Left hindlimb (tissue), 1 donor: ENCODE results near the gene PKN2.

Experiments
- DNase-seq: peaks from one replicate; pipeline ENCODE4 v3.0.0-alpha.2; 2018

PKN2 gene

GRCh38 chr1:88683541-88684481 is at the start of gene PKN2:
Gene PKN2, plus strand, starts transcription at chr1:88684273. Its CDS starts 308 bp downstream, at chr1:88684581.
- peak; percentile 99 for DNase-seq

DNA sequence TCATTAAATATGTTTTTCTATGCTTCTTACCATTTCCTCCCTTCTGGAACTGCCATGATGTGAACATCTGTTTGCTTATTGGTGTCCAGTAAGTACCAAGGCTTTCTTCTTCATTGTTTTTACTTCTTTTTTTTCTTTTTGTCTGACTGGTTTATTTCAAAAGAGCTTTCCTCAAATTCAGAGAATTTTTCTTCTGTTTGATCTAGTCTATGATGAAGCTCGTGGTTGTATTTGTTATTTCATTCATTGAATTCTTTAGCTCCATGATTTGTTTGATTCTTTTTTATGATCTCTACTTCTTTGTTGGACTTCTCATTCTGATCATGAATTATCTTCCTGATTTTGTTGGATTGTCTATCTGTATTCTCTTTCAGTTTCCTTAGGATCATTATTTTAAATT is 49.5 kb upstream of the PKN2 start:
- DNase-seq = no peak

DNA sequence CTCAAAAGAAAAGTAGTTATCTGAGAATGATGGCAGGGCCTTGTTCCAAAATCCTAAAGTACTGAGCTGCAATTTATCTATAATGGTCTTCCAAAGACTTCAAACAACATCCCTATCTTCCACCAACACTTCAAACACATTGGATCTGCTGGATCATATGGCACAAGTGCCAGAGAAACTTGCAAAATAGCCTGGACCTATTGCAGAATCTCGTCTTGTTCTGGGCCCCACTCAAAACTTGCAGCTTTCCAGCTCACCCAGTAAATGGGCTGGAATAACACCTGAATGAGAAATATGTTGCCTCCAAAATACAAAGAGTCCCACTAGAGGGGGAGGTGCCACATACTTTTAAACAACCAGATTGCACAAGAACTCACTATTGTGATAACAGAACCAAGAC is 44.0 kb upstream of the PKN2 start:
- DNase-seq = no peak

GRCh38 chr1:88645886-88646285 is 38.2 kb upstream of the PKN2 start:
- no peak for DNase-seq

- DNase-seq = no peak
Observed at GRCh38 chr1:88646476-88647248, 37.4 kb upstream of the PKN2 start.

DNA sequence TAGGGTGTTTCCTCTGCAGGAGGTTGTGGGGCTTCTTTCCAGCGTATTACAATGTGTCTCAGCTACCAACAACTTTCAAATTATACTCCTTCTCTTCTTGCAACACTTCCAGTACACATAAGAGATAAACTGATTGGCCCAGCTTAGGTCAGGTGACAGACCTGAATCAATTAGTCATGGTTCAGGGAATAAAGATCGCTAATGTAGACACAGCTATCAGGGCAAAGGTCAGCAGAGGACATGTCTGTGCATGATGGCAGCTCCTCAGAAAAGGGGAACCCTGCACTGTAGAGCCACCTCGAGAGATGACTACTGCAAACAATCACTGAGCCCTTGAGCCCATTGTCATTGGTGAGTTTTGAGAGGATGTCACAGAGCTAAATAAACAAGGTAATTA is 36.8 kb upstream of the PKN2 start:
- DNase-seq = no peak

DNA sequence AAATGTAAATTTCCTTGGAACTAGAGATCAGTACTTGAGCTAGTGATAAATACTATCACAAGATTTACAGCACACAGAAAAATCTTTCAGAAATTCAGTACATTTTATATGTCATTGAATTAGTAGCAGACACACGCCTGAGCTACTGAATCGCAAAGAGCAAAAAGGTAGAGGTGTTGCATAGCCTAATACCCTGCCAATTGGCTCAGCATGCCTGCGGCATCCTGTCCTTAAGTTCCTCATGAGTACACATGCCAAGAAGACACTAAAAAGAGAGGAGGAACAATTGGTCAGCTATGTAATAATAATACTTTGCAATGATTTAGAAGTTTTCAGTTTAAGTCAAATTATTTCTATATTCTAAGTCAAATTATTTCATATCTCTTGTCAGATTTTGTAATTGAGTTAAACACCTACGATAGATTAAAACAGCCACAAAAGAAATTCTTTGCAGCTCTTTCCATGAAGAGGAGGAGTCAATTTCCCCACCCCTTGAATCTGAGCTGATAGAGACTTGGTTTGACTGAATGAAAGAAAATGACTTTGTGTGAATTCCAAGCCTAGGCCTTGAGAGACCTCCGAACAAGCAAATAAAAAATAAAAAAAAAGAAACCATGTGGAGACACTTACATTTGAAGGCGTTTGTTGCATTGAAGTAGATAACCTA is 36.2 kb upstream of the PKN2 start:
- no peak for DNase-seq

GRCh38 chr1:88648706-88649105 is 35.4 kb upstream of the PKN2 start:
- no peak for DNase-seq

GRCh38 chr1:88649932-88650331 is 34.1 kb upstream of the PKN2 start:
- no peak for DNase-seq

- no peak for DNase-seq
Observed at GRCh38 chr1:88650676-88651418, 33.2 kb upstream of the PKN2 start.

- no peak for DNase-seq
Observed at GRCh38 chr1:88655140-88655539, 28.9 kb upstream of the PKN2 start.

DNA sequence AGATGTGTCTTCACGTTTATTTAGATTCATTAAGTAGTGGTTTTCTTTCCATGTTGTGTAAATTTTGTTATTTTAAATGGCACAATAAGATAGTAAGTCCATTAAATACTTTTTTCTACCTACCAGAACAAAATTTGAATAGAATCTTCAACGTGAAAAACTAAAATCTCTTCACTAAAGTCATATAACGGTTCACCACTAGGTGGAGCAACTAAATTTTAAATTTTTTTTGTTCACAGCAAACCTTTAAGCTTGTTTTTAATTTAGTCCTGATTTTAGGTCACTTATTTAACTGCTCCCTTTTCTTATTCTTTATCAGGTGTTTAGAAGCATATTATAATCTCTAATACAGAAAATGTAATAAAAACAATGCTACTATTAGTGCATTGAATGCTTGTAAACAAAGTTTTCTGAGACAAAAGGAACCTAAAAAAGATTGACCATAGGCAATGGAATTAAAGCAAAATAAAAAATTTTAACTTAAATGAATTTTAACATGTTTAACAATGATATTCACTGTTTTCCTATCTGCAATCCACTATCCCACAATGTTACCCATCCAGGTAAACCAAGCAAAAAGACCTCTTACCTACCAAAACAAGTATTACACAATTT is 28.3 kb upstream of the PKN2 start:
- no peak for DNase-seq

- DNase-seq = no peak
Observed at GRCh38 chr1:88658419-88658818, 25.7 kb upstream of the PKN2 start.

DNA sequence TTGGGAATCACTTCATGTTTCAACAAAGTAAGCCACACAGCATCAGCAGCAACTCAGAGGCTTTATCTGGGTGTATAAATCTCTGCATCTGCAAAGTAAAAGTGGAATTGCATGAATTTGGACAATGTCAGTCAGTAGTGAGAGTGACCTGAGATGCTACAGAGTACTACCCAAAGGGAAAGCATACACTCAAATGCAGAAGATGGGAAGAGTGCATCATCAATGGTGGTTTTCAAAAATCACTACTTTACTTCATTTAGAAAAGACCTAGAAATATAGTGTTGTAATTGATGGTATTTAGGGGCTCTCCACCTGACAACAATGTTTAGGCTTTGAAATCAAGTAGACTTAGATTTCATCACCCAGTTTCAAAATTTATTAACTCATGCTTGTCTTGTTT is 24.5 kb upstream of the PKN2 start:
- DNase-seq = no peak

- DNase-seq = no peak
Observed at GRCh38 chr1:88661188-88661587, 22.9 kb upstream of the PKN2 start.

GRCh38 chr1:88661951-88662699 is 21.9 kb upstream of the PKN2 start:
- no peak for DNase-seq

DNA sequence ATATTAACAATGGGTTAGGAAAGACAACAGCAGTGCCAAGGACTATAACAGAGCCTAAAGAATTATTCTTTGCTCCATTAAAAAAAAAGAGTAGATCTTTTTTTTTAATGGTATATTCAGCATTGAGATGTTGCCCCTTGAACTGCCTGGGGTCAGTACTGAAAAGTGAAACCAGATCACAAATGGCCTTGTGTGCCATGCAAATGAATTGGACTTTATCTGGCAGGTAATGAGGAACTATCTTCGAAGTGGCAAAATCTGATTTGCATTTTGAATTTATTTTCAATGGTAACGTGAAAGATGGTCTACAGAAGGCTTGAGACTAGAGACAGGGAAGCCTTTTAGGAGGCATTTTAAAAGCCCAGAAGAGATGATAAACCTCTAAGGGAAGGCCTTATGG is 21.4 kb upstream of the PKN2 start:
- DNase-seq = no peak

DNA sequence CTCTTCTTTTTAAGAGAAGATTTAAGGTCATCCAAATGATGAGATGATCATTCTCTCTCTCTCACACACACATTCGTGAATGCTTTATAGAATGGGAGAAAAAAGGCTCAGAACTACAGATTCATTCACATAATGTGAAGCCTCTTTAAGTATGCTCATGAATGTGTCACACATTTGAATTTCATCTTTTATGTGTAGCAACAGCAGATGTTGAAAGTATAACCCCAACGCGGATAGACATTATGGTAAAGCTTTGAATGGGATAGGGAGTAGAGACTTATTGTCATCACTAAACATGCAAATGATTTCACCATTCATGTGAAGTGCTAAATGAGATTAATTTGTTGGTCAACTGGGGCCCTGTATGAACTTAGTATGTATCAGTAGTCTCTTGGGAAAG is 15.7 kb upstream of the PKN2 start:
- DNase-seq = no peak

- DNase-seq = no peak
Observed at GRCh38 chr1:88670462-88670861, 13.6 kb upstream of the PKN2 start.

- DNase-seq = no peak
Observed at GRCh38 chr1:88673446-88673845, 10.6 kb upstream of the PKN2 start.

GRCh38 chr1:88678405-88678804 is 5.7 kb upstream of the PKN2 start:
- DNase-seq = no peak

GRCh38 chr1:88680471-88680870 is 3.6 kb upstream of the PKN2 start:
- DNase-seq = no peak
